DMS53 treated with DMSO at 0.1 percent for 48 hours (cell line): ENCODE results near the gene LRMDA.
"Not testable (repeated sequence)": the region's sequence is repeated elsewhere in the genome, so short reads cannot be mapped to it uniquely, and the experiment has no call there.

Experiments
- DNase-seq: peaks from one replicate; lab custom pipeline; 2025; ENCODE audit not compliant: unreplicated experiment; lab: John Stamatoyannopoulos, UW

The LRMDA gene

GRCh38 chr10:75733135-75733890 lies 301.9 kb downstream of the LRMDA start:
- no peak for DNase-seq

GRCh38 chr10:75736151-75736640 lies 304.8 kb downstream of the LRMDA start:
- no peak for DNase-seq

- DNase-seq = no peak
Measured at GRCh38 chr10:75736889-75737579, 305.6 kb downstream of the LRMDA start.

- no peak for DNase-seq
Measured at GRCh38 chr10:75737580-75737949, 306.1 kb downstream of the LRMDA start.

- no peak for DNase-seq
Measured at GRCh38 chr10:75738924-75739323, 307.5 kb downstream of the LRMDA start.

GRCh38 chr10:75739414-75740143 lies 308.2 kb downstream of the LRMDA start:
- no peak for DNase-seq

- no peak for DNase-seq
Measured at GRCh38 chr10:75740541-75740940, 309.1 kb downstream of the LRMDA start.

GRCh38 chr10:75742355-75742754 lies 310.9 kb downstream of the LRMDA start:
- DNase-seq = no peak

- DNase-seq = no peak
Measured at GRCh38 chr10:75743291-75743778, 311.9 kb downstream of the LRMDA start.

GRCh38 chr10:75744261-75744660 lies 312.8 kb downstream of the LRMDA start:
- no peak for DNase-seq

GRCh38 chr10:75746356-75746755 lies 314.9 kb downstream of the LRMDA start:
- no peak for DNase-seq

GRCh38 chr10:75750093-75750875 lies 318.9 kb downstream of the LRMDA start:
- DNase-seq = not testable (repeated sequence)

GRCh38 chr10:75751232-75751631 lies 319.8 kb downstream of the LRMDA start:
- no peak for DNase-seq

GRCh38 chr10:75753621-75754020 lies 322.2 kb downstream of the LRMDA start:
- DNase-seq = no peak

- no peak for DNase-seq
Measured at GRCh38 chr10:75754096-75754831, 322.8 kb downstream of the LRMDA start.

GRCh38 chr10:75755528-75755927 lies 324.1 kb downstream of the LRMDA start:
- DNase-seq = no peak

- no peak for DNase-seq
Measured at GRCh38 chr10:75761289-75761688, 329.9 kb downstream of the LRMDA start.

GRCh38 chr10:75762431-75762802 lies 331.0 kb downstream of the LRMDA start:
- DNase-seq = no peak

GRCh38 chr10:75763652-75764051 lies 332.2 kb downstream of the LRMDA start:
- DNase-seq = no peak
